Central memory CD4-positive, alpha-beta T cell (primary cell): ENCODE data around the gene SPEM3.
"Not testable (repeated sequence)": the region's sequence is repeated elsewhere in the genome, so short reads cannot be mapped to it uniquely, and the experiment has no call there.

Experiments used
- DNase-seq: peaks from one replicate; pipeline ENCODE4 v3.0.0; 2022

Gene SPEM3

DNA sequence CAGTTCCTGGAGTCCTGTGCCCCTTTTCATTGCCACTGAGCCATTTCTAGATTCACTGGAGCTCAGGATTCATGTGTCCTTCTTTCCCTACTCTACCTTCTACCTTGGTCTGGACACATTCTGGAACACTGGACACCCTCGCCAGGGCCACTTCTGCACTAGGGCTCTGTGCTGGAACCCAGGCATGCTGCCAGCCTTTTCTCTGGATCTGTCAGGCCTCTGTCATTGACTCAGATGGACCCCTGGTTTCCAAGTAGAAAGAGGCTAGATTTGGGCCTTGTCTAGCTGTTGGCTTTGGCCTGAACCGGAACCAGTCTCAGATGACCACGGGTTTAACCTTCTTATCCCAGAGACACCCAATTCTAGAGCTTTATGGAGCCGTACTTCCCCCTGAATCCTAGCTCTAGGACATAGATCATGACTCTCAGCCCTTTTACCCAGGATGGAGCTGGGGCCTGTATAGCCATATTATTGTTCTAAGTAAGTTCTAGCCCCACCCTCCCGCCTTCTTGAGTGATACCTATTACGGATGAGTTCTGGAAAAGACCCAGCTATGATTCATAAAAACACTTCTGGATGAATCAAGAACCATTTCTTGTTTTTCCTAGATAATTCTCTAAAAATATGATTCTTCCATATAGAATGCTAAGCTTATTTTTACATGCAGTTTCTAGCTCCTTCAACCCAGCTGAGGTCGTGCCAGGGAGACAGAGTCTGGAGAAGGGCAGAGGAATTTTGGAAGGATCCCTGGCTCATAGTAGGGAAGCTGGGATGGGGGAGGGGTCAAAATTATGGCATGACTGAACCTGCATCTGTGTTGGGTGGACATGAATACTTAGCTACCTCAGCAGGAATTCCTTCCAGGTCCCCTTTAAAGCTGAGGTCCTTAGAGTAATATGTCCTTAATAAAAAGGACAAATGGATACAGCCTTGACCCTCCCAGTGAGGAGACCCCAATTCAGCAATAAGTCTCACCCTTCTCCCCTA, 15.1 kb downstream of the SPEM3 start:
- DNase-seq = no peak

DNA sequence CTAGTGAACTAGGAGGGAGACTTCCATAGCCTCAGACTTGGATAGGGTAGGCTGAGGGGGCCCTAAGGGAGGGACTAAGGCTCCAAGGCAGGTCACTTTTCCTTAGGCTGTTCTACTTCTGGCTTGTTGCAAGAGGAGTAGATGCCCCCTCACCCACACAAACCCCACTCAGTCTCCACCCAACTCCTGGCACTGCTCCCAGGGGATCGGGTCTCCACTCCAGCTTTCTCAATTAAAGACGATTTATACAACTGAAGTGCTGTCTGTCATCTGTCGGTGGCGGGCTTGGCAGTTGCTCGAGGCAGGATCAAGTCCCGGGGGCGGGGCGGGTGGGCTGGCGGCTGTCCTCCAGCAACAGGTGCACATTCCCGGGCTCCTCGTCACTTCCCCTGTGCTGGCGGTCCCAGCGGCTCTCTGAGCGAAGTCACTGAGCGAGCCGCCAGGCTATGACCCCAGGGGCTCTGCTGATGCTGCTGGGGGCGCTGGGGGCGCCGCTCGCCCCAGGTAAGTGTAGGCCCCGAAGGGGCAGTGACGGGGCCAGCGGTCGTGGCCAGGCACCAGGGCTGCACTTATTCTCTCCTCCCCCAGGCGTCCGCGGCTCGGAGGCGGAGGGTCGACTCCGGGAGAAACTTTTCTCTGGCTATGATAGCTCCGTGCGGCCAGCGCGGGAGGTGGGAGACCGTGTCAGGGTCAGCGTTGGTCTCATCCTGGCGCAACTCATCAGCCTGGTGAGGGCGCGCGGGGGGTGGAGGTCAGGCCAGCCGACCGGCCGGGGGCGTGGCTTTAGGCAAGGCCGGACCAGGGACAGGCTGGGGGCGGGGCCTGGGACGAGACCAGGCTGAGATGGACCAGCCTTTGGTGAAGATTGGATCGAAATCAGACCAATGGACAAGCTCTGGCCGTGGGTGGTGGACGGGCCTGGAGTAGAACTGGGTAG, 16.3 kb downstream of the SPEM3 start, which contains the start of gene CHRNB1:
TSS of gene CHRNB1 (plus strand) at position 380 of the 937 bp plus-strand sequence. CDS start at position 447, 67 bp downstream.
- DNase-seq = no peak

DNA sequence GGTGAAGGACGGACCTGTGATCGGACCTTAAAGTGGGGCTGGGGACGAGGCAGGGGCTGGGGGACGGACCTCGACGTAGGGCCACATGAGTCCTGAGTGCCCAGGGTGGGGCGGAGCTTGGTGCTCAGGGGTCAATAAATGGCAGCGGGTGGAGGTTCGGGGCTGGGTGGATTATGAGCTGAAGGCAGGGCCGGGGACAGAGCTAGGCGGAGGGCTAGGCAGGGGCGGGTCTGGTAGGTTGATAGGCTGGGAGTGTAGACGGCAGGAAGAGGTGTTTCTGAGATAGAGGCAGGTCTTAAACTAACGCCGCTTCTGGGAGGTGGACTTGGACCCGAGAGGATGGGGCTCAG, 16.9 kb downstream of the SPEM3 start:
- DNase-seq = peak; percentile 41

DNA sequence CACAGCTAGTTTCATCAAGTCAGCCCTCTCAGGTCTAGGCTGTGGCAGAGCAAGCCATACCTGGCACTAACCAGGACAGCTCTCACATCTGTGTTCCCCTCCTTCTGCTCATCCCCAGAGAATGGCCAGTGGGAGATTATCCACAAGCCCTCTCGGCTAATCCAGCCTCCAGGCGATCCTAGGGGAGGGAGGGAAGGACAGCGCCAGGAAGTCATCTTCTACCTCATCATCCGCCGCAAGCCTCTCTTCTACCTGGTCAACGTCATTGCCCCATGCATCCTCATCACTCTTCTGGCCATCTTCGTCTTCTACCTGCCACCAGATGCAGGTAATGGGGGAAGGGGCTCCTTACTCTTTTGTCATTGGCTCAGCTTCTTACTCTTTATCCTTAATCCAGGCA, 19.8 kb downstream of the SPEM3 start:
- DNase-seq = no peak

DNA sequence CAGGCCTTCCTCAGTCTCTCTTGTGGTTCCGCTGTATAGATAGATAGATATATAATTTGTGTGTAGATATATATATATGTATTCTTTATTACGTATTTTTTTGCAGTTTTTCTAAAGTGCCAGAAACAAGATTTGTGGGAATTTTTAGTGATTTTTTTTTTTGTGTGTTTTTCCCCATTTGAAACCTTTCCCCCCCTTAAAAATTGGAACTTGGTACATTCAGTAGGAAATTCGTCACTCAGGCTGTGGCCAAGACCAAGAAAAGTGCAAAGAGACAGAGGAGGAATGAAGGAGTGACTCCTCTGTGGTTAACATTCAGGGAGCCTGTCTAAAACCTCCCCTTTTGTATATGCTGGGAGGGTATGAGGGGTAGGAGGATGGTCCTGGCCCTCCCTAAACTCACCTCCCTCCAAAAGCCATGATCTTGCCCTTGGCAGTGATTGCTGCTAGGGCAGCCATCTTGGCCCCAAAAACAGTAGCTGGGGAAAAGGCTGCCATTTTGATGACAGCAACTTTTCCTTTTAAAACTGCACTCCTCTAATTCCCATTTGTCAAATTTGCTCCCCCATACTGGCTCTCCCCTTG, 31.4 kb downstream of the SPEM3 start:
- no peak for DNase-seq

DNA sequence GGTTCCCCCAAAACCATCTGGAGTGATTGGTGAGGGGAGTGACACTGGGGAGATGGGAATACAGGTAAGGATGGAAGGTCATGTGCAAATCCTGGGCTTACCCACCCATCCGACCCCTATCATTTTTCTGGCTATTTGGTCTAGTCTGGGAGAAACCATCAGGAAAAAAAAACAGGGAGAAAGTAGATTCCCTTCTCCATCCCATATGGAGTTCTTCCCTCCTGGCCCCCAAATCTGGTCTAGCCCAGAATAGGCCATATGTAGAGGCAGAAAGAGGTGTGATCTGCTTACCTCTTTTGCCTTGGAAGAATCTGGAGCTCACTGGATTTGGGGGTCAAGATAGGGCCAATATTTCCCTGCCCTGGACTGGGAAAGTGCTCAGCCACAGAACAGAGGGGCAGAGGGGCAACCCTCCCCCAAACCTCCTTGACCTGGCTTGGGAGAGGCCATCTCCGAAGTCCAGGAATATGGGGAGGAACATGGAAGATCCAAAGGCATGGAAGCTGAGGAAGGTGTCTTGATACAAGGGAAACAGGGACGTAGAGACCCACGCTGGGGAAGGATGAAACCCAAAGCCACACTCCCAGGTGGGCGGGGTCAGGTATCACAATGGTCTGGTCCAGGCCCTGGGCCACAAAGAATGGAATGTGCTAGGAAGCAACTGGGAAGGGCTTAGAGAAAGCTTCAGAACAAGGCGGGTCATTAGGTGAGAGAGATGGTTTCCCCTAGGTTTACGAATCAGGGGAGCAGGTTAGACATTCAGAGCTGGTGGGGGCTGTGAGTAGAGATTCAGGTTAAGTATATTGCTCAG, 32.4 kb downstream of the SPEM3 start:
- no peak for DNase-seq

DNA sequence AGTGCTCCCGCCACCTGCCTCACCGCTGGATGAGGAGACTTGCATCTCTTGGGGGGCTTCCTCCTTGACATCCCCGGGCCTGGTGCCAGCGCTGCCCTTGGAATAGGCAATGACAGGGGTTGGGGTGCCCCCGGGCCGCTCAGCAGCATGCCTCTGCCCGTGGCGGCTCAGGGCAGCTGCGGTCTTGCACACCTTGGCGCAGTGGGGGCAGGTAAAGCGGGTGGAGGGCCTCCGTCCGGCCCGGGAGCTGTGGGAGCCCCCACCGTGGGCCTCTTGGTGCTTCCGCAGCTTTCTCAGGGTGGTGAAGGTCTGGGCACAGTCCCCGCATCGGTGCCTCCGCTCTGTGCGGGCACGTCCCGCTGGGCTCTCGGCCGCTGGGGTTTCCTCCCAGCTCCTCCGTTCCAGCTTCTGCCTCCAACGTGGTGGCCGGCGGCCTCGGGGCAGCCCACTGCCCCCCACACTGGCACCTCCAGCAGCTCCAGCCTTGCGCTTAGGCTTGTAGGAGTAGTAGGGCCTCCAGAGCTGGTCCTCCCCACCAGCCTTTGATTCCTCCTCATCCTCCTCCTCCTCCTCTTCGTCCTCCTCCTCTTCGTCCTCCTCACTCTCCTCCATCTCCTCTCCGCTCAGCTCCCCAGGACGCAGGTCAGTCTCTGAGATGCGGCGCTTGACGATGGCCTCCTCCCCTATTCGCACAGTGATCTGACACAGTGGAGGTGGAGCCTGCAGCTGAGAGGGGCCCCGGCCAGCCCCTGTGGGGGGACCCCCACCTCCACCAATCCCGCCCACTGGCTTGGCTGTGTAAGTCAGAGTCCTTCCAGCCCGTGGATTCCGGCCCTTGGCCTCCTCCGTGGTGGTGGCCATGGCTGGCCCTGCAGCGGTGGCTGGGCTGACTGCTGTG, 34.1 kb downstream of the SPEM3 start:
- DNase-seq = no peak

DNA sequence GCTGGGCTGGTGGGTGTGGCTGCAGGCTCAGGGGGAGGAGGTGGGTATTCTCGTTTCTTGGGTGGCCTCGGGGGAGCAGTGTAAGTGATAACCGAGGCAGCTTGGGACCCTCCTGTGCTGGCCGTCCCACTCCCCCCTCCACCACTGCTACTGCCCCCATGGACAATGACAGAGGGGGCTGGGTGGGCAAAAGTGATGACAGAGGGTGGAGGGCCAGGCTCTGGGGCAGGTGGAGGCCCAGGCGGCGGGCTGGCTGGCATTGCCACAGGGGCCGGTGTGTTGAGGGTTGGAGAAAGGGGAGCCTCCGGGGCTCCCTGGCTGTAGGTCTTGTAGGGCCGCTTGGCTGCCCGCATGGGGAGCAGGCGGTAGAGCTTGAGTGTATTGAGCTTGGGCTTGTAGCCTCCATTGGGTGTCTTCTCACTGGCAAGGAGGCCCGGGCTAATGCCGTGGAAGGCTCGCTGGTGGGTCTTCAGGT, 34.8 kb downstream of the SPEM3 start:
- DNase-seq = no peak

DNA sequence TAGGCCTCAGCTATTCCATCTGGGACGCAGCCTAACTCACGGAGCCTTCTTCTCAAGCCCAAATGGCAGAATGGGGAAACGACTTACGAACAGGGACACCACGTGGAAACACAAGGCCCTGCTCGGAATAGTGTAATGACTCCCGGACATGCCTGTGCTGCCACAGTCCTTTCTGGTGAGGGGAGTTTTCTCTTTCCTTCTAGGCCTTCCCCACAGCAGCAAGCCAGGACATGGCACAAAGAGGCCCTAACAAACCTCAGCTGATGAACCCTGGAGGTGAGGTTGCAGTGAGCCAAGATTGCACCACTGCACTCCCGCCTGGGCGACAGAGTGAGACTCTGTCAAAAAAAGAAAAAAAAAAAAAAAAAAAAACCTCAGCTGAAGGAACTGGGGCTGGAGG, 35.4 kb downstream of the SPEM3 start:
- DNase-seq = no peak

DNA sequence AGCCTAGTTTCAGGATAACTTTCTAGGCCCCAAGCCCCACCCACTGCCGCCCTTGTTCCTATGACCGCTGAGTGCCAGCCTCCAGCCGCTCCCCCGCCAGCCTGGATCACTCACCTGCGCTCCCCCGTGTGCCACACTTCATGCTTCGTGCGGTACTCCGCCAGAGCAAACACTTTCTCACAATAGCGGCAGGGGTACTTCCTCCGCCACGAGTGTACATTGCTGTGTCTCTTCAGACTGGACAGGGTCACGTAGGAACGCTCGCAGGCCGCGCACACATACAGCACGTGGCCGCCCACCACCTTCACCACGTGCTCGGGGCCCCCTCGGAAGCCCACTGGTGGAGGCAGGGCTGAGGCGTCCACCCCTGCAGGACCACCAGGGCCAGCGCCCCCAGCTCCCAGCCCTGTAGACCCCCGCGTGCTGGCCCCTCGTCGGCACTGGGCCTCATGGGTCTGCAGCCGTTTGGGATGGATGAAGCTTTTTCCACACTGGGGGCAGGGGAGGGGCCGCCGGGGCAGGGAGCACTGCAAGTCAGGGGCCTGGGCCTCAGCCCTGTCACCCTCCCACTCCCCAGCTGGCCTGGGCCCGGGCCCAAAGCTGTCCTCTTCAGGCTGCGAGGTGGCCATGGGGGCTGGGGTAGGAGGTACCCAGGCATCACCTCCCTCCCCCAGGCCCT, 37.1 kb downstream of the SPEM3 start:
- no peak for DNase-seq

DNA sequence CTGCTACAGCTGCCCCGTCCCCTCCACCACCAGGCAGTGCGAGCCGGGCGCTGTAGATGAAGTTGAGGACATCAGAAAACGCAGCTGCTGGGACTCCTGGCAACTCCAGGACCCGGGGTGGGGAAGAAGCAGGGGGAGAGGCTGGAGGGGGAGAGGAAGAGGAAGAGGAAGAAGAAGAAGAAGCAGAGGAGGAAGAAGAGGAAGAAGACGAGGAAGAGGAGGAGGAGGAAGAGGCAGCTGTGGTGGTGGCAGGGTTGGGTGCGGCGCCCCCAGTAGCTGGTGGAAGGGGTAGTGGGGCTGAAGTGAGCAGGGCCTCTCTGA, 37.6 kb downstream of the SPEM3 start:
- DNase-seq = no peak

DNA sequence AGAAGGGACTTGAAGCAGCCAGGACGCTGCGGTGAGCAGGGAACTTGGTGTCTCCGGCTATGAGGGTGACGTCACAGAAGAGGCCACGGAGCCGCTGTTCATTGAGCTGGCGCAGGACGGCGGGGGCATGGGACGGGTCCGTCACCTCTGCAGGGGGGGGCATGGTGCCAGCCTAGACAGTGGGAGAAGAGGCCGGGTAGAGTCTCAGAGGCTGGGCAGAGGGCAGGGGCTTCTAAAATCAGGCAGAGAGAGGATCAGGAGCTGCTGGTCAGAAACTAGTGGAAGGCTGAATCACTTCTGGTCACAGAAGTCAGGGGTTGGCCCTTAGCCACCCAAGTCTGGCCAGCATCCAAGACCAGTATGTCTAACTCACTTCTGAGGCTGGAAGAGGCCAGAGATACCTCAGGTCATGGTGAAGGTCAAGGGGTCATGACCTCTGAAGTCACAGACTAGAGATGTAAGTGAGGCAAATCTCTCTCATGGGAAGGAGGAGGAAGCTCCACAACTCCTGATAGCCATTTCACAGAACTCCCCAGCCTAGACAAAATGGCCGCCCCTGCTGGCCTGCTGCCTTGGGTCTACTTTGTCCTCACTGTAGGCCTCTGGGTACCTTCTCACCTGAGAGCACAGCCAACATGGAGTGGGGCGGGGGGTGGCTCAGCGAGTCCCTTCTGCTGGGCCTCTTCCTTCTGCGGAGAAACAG, 38.1 kb downstream of the SPEM3 start:
- DNase-seq = no peak

DNA sequence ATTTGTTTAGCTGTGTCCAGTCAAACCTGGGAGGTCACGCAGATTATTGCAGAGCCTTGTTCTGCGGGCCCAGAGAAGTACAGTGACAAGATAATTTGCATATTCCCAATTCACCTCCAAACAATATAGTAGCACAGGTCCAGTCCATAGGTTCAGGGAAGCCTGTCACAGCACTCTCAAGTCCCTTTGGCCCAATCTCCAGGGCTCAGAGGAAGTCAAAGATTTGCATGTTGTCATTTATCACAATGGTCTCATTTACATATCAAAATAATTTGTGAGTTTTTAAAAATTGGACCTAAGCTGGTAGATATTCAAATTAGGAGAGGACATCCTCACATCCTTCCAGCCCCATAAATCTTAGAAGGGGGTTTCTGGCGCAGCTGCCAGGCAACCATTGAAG, 38.8 kb downstream of the SPEM3 start:
- DNase-seq = no peak

DNA sequence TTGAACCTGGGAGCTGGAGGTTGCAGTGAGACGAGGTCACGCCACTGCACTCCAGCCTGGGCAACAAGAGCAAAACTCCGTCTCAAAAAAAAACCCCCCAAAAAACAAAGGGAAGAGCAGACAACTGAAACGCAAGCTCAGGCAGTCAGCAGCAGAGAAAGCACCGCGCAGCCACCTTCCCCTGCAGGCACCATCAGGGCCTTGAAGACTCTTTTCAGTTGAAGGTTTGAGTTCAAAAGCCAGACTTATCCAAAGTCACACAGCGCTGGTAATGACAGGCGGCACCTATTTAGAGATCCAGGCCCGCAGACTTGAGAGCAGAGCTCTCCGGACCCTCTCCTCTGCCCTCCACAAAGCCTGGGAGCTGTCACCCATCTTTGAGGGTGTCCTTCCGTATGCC, 39.6 kb downstream of the SPEM3 start:
- DNase-seq = no peak

DNA sequence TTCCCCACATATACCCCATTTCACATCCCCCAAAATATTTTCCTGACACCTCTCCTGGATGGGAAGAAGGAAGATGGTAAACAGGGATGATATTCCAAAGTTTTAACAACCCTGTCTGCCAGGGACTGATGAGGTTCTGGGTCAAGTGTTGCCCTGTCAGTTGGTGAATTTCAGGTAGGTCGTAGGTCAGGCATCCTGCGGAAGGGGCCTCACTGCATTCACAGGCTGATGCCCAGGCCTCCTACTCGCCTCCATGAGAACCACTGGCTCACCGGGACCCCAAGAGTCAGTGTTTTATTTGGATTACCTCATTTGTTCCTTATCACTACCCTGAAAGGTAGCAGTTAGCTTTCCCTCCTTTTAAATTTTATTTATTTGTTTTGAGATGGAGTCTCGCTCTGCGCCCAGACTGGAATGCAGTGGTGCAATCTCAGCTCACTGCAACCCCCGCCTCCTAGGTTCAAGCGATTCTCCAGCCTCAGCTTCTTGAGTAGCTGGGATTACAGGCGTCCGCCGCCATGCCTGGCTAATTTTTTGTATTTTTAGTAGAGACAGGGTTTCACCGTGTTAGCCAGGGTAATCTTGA, 40.2 kb downstream of the SPEM3 start:
- DNase-seq = no peak

DNA sequence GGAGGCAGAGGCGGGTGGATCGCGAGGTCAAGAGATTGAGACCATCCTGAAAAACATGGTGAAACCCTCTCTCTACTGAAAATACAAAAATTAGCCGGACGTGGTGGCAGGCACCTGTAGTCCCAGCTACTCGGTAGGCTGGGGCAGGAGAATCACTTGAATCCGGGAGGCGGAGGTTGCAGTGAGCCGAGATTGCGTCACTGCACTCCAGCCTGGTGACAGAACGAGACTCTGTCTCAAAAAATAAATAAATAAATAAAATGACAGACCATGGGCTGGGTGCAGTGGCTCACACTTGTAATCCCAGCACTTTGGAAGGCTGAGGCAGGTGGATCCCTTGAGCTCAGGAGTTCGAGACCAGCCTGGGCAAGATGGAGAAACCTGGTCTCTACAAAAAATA, 41.2 kb downstream of the SPEM3 start:
- not testable (repeated sequence) for DNase-seq

DNA sequence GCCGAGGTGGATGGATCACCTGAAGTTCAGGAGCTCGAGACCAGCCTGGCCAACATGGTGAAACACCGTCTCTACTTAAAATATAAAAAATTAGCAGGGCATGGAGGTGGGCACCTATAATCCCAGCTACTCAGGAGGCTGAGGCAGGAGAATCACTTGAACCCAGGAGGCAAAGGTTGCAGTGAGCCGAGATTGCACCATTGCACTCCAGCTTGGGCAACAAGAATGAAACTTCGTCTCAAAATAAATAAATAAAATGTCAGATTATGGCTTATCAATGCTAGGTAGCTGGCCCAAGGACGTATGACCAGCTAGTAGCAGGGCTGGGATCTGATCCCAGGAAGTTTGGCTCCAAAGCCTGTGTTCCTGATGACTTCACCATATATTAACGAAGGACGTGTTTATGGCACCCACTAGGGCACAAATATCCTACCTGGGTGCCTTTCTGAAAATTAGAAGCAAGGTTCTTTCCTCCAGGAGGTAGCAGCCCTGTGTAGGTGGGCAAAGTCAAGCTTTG, 41.9 kb downstream of the SPEM3 start:
- not testable (repeated sequence) for DNase-seq

DNA sequence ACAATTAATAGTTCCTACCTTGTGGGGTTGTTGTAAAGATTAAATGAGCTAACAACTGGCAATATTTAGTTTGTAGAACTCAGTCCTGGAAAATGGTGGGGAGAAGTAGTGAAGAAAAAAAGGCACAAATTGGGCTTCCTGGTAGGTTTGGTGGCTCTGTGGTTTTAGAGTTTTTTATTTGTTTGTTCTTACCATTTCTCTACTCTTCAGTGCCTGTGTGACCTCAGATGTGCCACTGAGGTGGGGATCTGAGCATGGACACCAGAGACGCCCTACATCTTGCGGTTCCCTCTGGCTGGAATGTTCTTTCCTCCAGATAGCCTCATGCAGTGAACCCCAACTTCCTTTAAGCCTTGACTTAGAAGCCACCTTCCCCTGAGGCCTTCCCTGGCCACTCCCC, 43.1 kb downstream of the SPEM3 start:
- DNase-seq = no peak

DNA sequence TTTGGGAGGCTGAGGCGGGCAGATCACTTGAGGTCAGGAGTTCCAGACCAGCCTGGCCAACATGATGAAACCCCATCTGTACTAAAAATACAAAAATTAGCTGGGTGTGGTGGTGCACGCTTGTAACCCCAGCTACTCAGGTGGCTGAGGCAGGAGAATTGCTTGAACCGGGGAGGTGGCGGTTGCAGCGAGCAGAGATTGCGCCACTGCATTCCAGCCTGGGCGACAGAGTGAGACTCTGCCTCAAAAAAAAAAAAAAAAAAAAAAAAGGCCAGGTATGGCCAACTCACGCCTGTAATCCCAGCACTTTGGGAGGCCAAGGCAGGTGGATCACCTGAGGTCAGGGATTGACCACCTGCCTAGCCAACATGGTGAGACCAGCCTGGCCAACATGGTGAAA, 46.1 kb downstream of the SPEM3 start:
- not testable (repeated sequence) for DNase-seq
